ENCODE measurements around the gene KLHDC10. TPM values are rescaled to one million over a fixed set of nuclear protein-coding genes. Genes with fewer than 3 reads are reported as not detected.

The KLHDC10 gene
- total and polyA plus RNA-seq, 7 experiments from 2014 or later, result 1.2 to 20.4 (median 15.9) TPM

GRCh38 chr7:130129011-130129411 is 58.7 kb downstream of the KLHDC10 start:
- peak overlapping the region in 1 of 9 donors; percentile 51 for H3K27ac Mint-ChIP-seq
- CTCF ChIA-PET, result no interaction called here
- H3K9me3 ChIP-seq (ENCODE audit: control insufficient read depth in 2 of 3, low read length in 3 of 3), result no peaks in the 10 kb centered on the region
- H3K4me3 Mint-ChIP-seq, result no peak overlapping the region
- H3K27me3 Mint-ChIP-seq, result no peaks in the 10 kb centered on the region
- ATAC-seq, result no peak
- peaks cover 3 to 70% (median 4%) of the 10 kb centered on the region in 3 experiments for H3K36me3 ChIP-seq (ENCODE audit: control insufficient read depth in 2 of 3, insufficient read depth in 3 of 3, low read length in 3 of 3)
- no peaks in the 10 kb centered on the region for H3K27me3 ChIP-seq (ENCODE audit: control insufficient read depth in 2 of 2, insufficient read depth in 2 of 2, low read length in 2 of 2)
- no peaks in the 10 kb centered on the region for H3K4me1 Mint-ChIP-seq
- no peak for DNase-seq
- intact Hi-C loops (cut with micrococcal nuclease), result no loop called here
- no peaks in the 10 kb centered on the region for H3K9me3 Mint-ChIP-seq
- no peak overlapping the region for H3K27ac ChIP-seq (ENCODE audit: low read depth, low read length)
- H3K4me1 ChIP-seq (ENCODE audit: control insufficient read depth in 2 of 2, insufficient read depth in 2 of 2, low read length in 2 of 2), result no peaks in the 10 kb centered on the region
- POLR2A ChIA-PET, result no interaction called here
- H3K36me3 Mint-ChIP-seq, result peaks cover 17 to 67% (median 38%) of the 10 kb centered on the region in 5 donors
- no peak overlapping the region for H3K4me3 ChIP-seq (ENCODE audit: low read length)

- ChIA-PET CTCF (no interaction called here), POLR2A (interaction anchor here (0.6 kb wide), 1 partner anchor 27 kb away, joined by 9 read pairs; no protein-coding TSS in a partner anchor)
- no peak overlapping the region for H3K27ac ChIP-seq (ENCODE audit: low read depth, low read length)
- peak overlapping the region in 1 of 9 donors; percentile 50 for H3K27ac Mint-ChIP-seq
- no peaks in the 10 kb centered on the region for H3K9me3 ChIP-seq (ENCODE audit: control insufficient read depth in 2 of 3, low read length in 3 of 3)
- peaks cover 0 to 65% (median 0%) of the 10 kb centered on the region in 3 experiments for H3K36me3 ChIP-seq (ENCODE audit: control insufficient read depth in 2 of 3, insufficient read depth in 3 of 3, low read length in 3 of 3)
- no peaks in the 10 kb centered on the region for H3K27me3 Mint-ChIP-seq
- ATAC-seq, result no peak
- no peak overlapping the region for H3K4me3 Mint-ChIP-seq
- no peak for DNase-seq
- H3K27me3 ChIP-seq (ENCODE audit: control insufficient read depth in 2 of 2, insufficient read depth in 2 of 2, low read length in 2 of 2), result no peaks in the 10 kb centered on the region
- H3K36me3 Mint-ChIP-seq, result peaks cover 17 to 71% (median 49%) of the 10 kb centered on the region in 5 donors
- no peak overlapping the region for H3K4me3 ChIP-seq (ENCODE audit: low read length)
- intact Hi-C loops (cut with micrococcal nuclease), result no loop called here
- no peaks in the 10 kb centered on the region for H3K9me3 Mint-ChIP-seq
- no peaks in the 10 kb centered on the region for H3K4me1 ChIP-seq (ENCODE audit: control insufficient read depth in 2 of 2, insufficient read depth in 2 of 2, low read length in 2 of 2)
- H3K4me1 Mint-ChIP-seq, result peaks cover 0 to 11% (median 0%) of the 10 kb centered on the region in 7 donors
Observed at GRCh38 chr7:130131191-130131834, 61.0 kb downstream of the KLHDC10 start.

GRCh38 chr7:130131964-130132875 is 61.9 kb downstream of the KLHDC10 start:
- DNase-seq (no peak), ATAC-seq (no peak)
- no peaks in the 10 kb centered on the region for H3K4me1 ChIP-seq (ENCODE audit: control insufficient read depth in 2 of 2, insufficient read depth in 2 of 2, low read length in 2 of 2)
- ChIA-PET POLR2A (no interaction called here), CTCF (no interaction called here)
- H3K27me3 Mint-ChIP-seq, result no peaks in the 10 kb centered on the region
- no peak overlapping the region for H3K4me3 ChIP-seq (ENCODE audit: low read length)
- intact Hi-C loops (cut with micrococcal nuclease), result no loop called here
- H3K27ac ChIP-seq (ENCODE audit: low read depth, low read length), result no peak overlapping the region
- H3K9me3 Mint-ChIP-seq, result no peaks in the 10 kb centered on the region
- H3K4me3 Mint-ChIP-seq, result no peak overlapping the region
- peaks cover 0 to 59% (median 0%) of the 10 kb centered on the region in 3 experiments for H3K36me3 ChIP-seq (ENCODE audit: control insufficient read depth in 2 of 3, insufficient read depth in 3 of 3, low read length in 3 of 3)
- H3K9me3 ChIP-seq (ENCODE audit: control insufficient read depth in 2 of 3, low read length in 3 of 3), result no peaks in the 10 kb centered on the region
- no peak overlapping the region for H3K27ac Mint-ChIP-seq
- H3K27me3 ChIP-seq (ENCODE audit: control insufficient read depth in 2 of 2, insufficient read depth in 2 of 2, low read length in 2 of 2), result no peaks in the 10 kb centered on the region
- H3K4me1 Mint-ChIP-seq, result peaks cover 0 to 15% (median 0%) of the 10 kb centered on the region in 7 donors
- peaks cover 17 to 65% (median 46%) of the 10 kb centered on the region in 5 donors for H3K36me3 Mint-ChIP-seq

- no peaks in the 10 kb centered on the region for H3K4me1 ChIP-seq (ENCODE audit: control insufficient read depth in 2 of 2, insufficient read depth in 2 of 2, low read length in 2 of 2)
- H3K27ac ChIP-seq (ENCODE audit: low read depth, low read length), result no peak overlapping the region
- ChIA-PET CTCF (no interaction called here), POLR2A (no interaction called here)
- H3K4me3 ChIP-seq (ENCODE audit: low read length), result no peak overlapping the region
- intact Hi-C loops (cut with micrococcal nuclease), result no loop called here
- no peak for ATAC-seq
- H3K36me3 ChIP-seq (ENCODE audit: control insufficient read depth in 2 of 3, insufficient read depth in 3 of 3, low read length in 3 of 3), result peaks cover 0 to 51% (median 0%) of the 10 kb centered on the region in 3 experiments
- H3K27me3 Mint-ChIP-seq, result no peaks in the 10 kb centered on the region
- H3K27ac Mint-ChIP-seq, result no peak overlapping the region
- no peak for DNase-seq
- peaks cover 0 to 15% (median 0%) of the 10 kb centered on the region in 7 donors for H3K4me1 Mint-ChIP-seq
- no peaks in the 10 kb centered on the region for H3K9me3 Mint-ChIP-seq
- H3K27me3 ChIP-seq (ENCODE audit: control insufficient read depth in 2 of 2, insufficient read depth in 2 of 2, low read length in 2 of 2), result no peaks in the 10 kb centered on the region
- no peak overlapping the region for H3K4me3 Mint-ChIP-seq
- H3K9me3 ChIP-seq (ENCODE audit: control insufficient read depth in 2 of 3, low read length in 3 of 3), result no peaks in the 10 kb centered on the region
- H3K36me3 Mint-ChIP-seq, result peaks cover 16 to 59% (median 46%) of the 10 kb centered on the region in 5 donors
Observed at GRCh38 chr7:130133029-130133782, 62.9 kb downstream of the KLHDC10 start.

GRCh38 chr7:130134106-130134636 is 63.8 kb downstream of the KLHDC10 start:
- Histone ChIP-seq H3K27ac (ENCODE audit: low read depth, low read length) (no peak overlapping the region), H3K27me3 (ENCODE audit: control insufficient read depth in 2 of 2, insufficient read depth in 2 of 2, low read length in 2 of 2) (no peaks in the 10 kb centered on the region), H3K4me1 (ENCODE audit: control insufficient read depth in 2 of 2, insufficient read depth in 2 of 2, low read length in 2 of 2) (no peaks in the 10 kb centered on the region), H3K9me3 (ENCODE audit: control insufficient read depth in 2 of 3, low read length in 3 of 3) (no peaks in the 10 kb centered on the region), H3K36me3 (ENCODE audit: control insufficient read depth in 2 of 3, insufficient read depth in 3 of 3, low read length in 3 of 3) (peaks cover 0 to 48% (median 0%) of the 10 kb centered on the region in 3 experiments), H3K4me3 (ENCODE audit: low read length) (no peak overlapping the region)
- DNase-seq (no peak), ATAC-seq (no peak)
- H3K9me3 Mint-ChIP-seq, result no peaks in the 10 kb centered on the region
- H3K27ac Mint-ChIP-seq, result no peak overlapping the region
- H3K4me1 Mint-ChIP-seq, result peaks cover 0 to 15% (median 2%) of the 10 kb centered on the region in 7 donors
- intact Hi-C loops (cut with micrococcal nuclease), result no loop called here
- H3K27me3 Mint-ChIP-seq, result no peaks in the 10 kb centered on the region
- H3K36me3 Mint-ChIP-seq, result peaks cover 11 to 54% (median 43%) of the 10 kb centered on the region in 5 donors
- CTCF ChIA-PET, result no interaction called here
- POLR2A ChIA-PET, result interaction anchor here (1.2 kb wide), 1 partner anchor 71 kb away, joined by 6 read pairs; the partner anchor contains the start of gene TMEM209
- no peak overlapping the region for H3K4me3 Mint-ChIP-seq

GRCh38 chr7:130134726-130135125 is 64.4 kb downstream of the KLHDC10 start:
- Mint-ChIP-seq H3K27ac (no peak overlapping the region), H3K4me1 (peaks cover 0 to 15% (median 5%) of the 10 kb centered on the region in 7 donors), H3K36me3 (peaks cover 8 to 49% (median 38%) of the 10 kb centered on the region in 5 donors), H3K4me3 (no peak overlapping the region), H3K9me3 (no peaks in the 10 kb centered on the region), H3K27me3 (no peaks in the 10 kb centered on the region)
- POLR2A ChIA-PET, result interaction anchor here (1.2 kb wide), 1 partner anchor 71 kb away, joined by 6 read pairs; the partner anchor contains the start of gene TMEM209
- Histone ChIP-seq H3K4me3 (ENCODE audit: low read length) (no peak overlapping the region), H3K9me3 (ENCODE audit: control insufficient read depth in 2 of 3, low read length in 3 of 3) (no peaks in the 10 kb centered on the region), H3K4me1 (ENCODE audit: control insufficient read depth in 2 of 2, insufficient read depth in 2 of 2, low read length in 2 of 2) (no peaks in the 10 kb centered on the region), H3K27me3 (ENCODE audit: control insufficient read depth in 2 of 2, insufficient read depth in 2 of 2, low read length in 2 of 2) (no peaks in the 10 kb centered on the region), H3K27ac (ENCODE audit: low read depth, low read length) (no peak overlapping the region), H3K36me3 (ENCODE audit: control insufficient read depth in 2 of 3, insufficient read depth in 3 of 3, low read length in 3 of 3) (peaks cover 0 to 42% (median 0%) of the 10 kb centered on the region in 3 experiments)
- DNase-seq (no peak), ATAC-seq (no peak)
- intact Hi-C loops (cut with micrococcal nuclease), result no loop called here
- CTCF ChIA-PET, result no interaction called here

Data from naive thymus-derived CD4-positive, alpha-beta T cell (primary cell).